ENCODE data around the gene CDON. TPM values are rescaled to one million over a fixed set of nuclear protein-coding genes. Genes with fewer than 3 reads are reported as not detected.

CDON gene
- total and polyA plus RNA-seq, 3 experiments from 2014 or later, result 1.7 to 2.0 TPM; not detected in 1

GRCh38 chr11:126059238-126059781, 3.4 kb downstream of the CDON start:
- H3K27ac ChIP-seq (ENCODE audit: low read depth, low read length), result no peak overlapping the region
- peaks cover 11 to 38% of the 10 kb centered on the region in 2 donors for H3K27me3 Mint-ChIP-seq
- peaks cover 10 to 15% (median 15%) of the 10 kb centered on the region in 3 donors for H3K4me1 Mint-ChIP-seq
- no peaks in the 10 kb centered on the region for H3K9me3 ChIP-seq (ENCODE audit: low read length)
- no peaks in the 10 kb centered on the region for H3K9me3 Mint-ChIP-seq
- DNase-seq, result no peak
- H3K36me3 ChIP-seq (ENCODE audit: insufficient read depth, low read length), result no peaks in the 10 kb centered on the region
- H3K4me1 ChIP-seq (ENCODE audit: insufficient read depth, low read length), result peaks cover 11% of the 10 kb centered on the region
- H3K27ac Mint-ChIP-seq, result no peak overlapping the region
- ChIA-PET POLR2A (no interaction called here), CTCF (no interaction called here)
- H3K36me3 Mint-ChIP-seq, result peaks cover 0 to 2% (median 0%) of the 10 kb centered on the region in 3 donors
- peaks cover 8% of the 10 kb centered on the region for H3K27me3 ChIP-seq (ENCODE audit: insufficient read depth, low read length, poor library complexity, severe bottlenecking)
- H3K4me3 ChIP-seq (ENCODE audit: low read length), result no peak overlapping the region
- no peak overlapping the region for H3K4me3 Mint-ChIP-seq

- CTCF ChIA-PET, result interaction anchor here (1.5 kb wide), 1 partner anchor 12 kb away, joined by 3 read pairs; no protein-coding TSS in a partner anchor
- peaks cover 6% of the 10 kb centered on the region for H3K4me1 ChIP-seq (ENCODE audit: insufficient read depth, low read length)
- H3K27ac ChIP-seq (ENCODE audit: low read depth, low read length), result no peak overlapping the region
These were observed 4.4 kb downstream of the CDON start for GRCh38 chr11:126058105-126058874.

GRCh38 chr11:126054882-126055281, 7.8 kb downstream of the CDON start:
- Mint-ChIP-seq H3K36me3 (no peaks in the 10 kb centered on the region), H3K4me3 (no peak overlapping the region), H3K9me3 (no peaks in the 10 kb centered on the region), H3K4me1 (no peaks in the 10 kb centered on the region), H3K27ac (no peak overlapping the region), H3K27me3 (peaks cover 9 to 35% of the 10 kb centered on the region in 2 donors)
- Histone ChIP-seq H3K4me3 (ENCODE audit: low read length) (no peak overlapping the region), H3K27me3 (ENCODE audit: insufficient read depth, low read length, poor library complexity, severe bottlenecking) (peaks cover 4% of the 10 kb centered on the region), H3K9me3 (ENCODE audit: low read length) (no peaks in the 10 kb centered on the region), H3K36me3 (ENCODE audit: insufficient read depth, low read length) (no peaks in the 10 kb centered on the region), H3K27ac (ENCODE audit: low read depth, low read length) (no peak overlapping the region), H3K4me1 (ENCODE audit: insufficient read depth, low read length) (no peaks in the 10 kb centered on the region)
- no peak for DNase-seq
- POLR2A ChIA-PET, result no interaction called here
- CTCF ChIA-PET, result no interaction called here

More at GRCh38 chr11:126058105-126058874, 4.4 kb downstream of the CDON start:
- Mint-ChIP-seq H3K4me3 (no peak overlapping the region), H3K9me3 (no peaks in the 10 kb centered on the region), H3K4me1 (peaks cover 8 to 10% (median 10%) of the 10 kb centered on the region in 3 donors), H3K27ac (no peak overlapping the region), H3K36me3 (peaks cover 0 to 2% (median 0%) of the 10 kb centered on the region in 3 donors), H3K27me3 (peaks cover 11 to 38% of the 10 kb centered on the region in 2 donors)
- Histone ChIP-seq H3K4me3 (ENCODE audit: low read length) (no peak overlapping the region), H3K36me3 (ENCODE audit: insufficient read depth, low read length) (no peaks in the 10 kb centered on the region), H3K27me3 (ENCODE audit: insufficient read depth, low read length, poor library complexity, severe bottlenecking) (peaks cover 8% of the 10 kb centered on the region), H3K9me3 (ENCODE audit: low read length) (no peaks in the 10 kb centered on the region)
- POLR2A ChIA-PET, result no interaction called here
- DNase-seq, result no peak

GRCh38 chr11:126054408-126054807, 8.3 kb downstream of the CDON start:
- no peaks in the 10 kb centered on the region for H3K4me1 ChIP-seq (ENCODE audit: insufficient read depth, low read length)
- ChIA-PET POLR2A (no interaction called here), CTCF (no interaction called here)
- no peak overlapping the region for H3K27ac ChIP-seq (ENCODE audit: low read depth, low read length)
- no peaks in the 10 kb centered on the region for H3K36me3 ChIP-seq (ENCODE audit: insufficient read depth, low read length)
- Mint-ChIP-seq H3K36me3 (no peaks in the 10 kb centered on the region), H3K4me3 (no peak overlapping the region), H3K27ac (no peak overlapping the region), H3K4me1 (no peaks in the 10 kb centered on the region), H3K27me3 (peaks cover 9 to 35% of the 10 kb centered on the region in 2 donors), H3K9me3 (no peaks in the 10 kb centered on the region)
- DNase-seq, result no peak
- H3K9me3 ChIP-seq (ENCODE audit: low read length), result no peaks in the 10 kb centered on the region
- no peak overlapping the region for H3K4me3 ChIP-seq (ENCODE audit: low read length)
- peaks cover 4% of the 10 kb centered on the region for H3K27me3 ChIP-seq (ENCODE audit: insufficient read depth, low read length, poor library complexity, severe bottlenecking)

GRCh38 chr11:126053415-126054286, 9.0 kb downstream of the CDON start:
- ChIA-PET POLR2A (no interaction called here), CTCF (no interaction called here)
- Histone ChIP-seq H3K36me3 (ENCODE audit: insufficient read depth, low read length) (no peaks in the 10 kb centered on the region), H3K4me3 (ENCODE audit: low read length) (no peak overlapping the region), H3K27me3 (ENCODE audit: insufficient read depth, low read length, poor library complexity, severe bottlenecking) (peaks cover 4% of the 10 kb centered on the region), H3K27ac (ENCODE audit: low read depth, low read length) (no peak overlapping the region), H3K9me3 (ENCODE audit: low read length) (no peaks in the 10 kb centered on the region), H3K4me1 (ENCODE audit: insufficient read depth, low read length) (no peaks in the 10 kb centered on the region)
- Mint-ChIP-seq H3K27ac (no peak overlapping the region), H3K4me1 (no peaks in the 10 kb centered on the region), H3K36me3 (no peaks in the 10 kb centered on the region), H3K27me3 (peaks cover 9 to 34% of the 10 kb centered on the region in 2 donors), H3K4me3 (no peak overlapping the region), H3K9me3 (no peaks in the 10 kb centered on the region)
- no peak for DNase-seq

- CTCF ChIA-PET, result no interaction called here
- POLR2A ChIA-PET, result no interaction called here
- no peaks in the 10 kb centered on the region for H3K9me3 ChIP-seq (ENCODE audit: low read length)
- DNase-seq, result no peak
- H3K27me3 ChIP-seq (ENCODE audit: insufficient read depth, low read length, poor library complexity, severe bottlenecking), result no peaks in the 10 kb centered on the region
- Mint-ChIP-seq H3K4me3 (no peak overlapping the region), H3K9me3 (no peaks in the 10 kb centered on the region), H3K36me3 (no peaks in the 10 kb centered on the region), H3K27me3 (peaks cover 11 to 21% of the 10 kb centered on the region in 2 donors), H3K27ac (no peak overlapping the region), H3K4me1 (no peaks in the 10 kb centered on the region)
- H3K4me3 ChIP-seq (ENCODE audit: low read length), result no peak overlapping the region
- H3K36me3 ChIP-seq (ENCODE audit: insufficient read depth, low read length), result no peaks in the 10 kb centered on the region
- no peaks in the 10 kb centered on the region for H3K4me1 ChIP-seq (ENCODE audit: insufficient read depth, low read length)
- H3K27ac ChIP-seq (ENCODE audit: low read depth, low read length), result no peak overlapping the region
These were observed 11.5 kb downstream of the CDON start for GRCh38 chr11:126051117-126051516.

GRCh38 chr11:126049159-126049558, 13.5 kb downstream of the CDON start:
- no peak overlapping the region for H3K27ac ChIP-seq (ENCODE audit: low read depth, low read length)
- H3K27ac Mint-ChIP-seq, result no peak overlapping the region
- H3K4me1 Mint-ChIP-seq, result no peaks in the 10 kb centered on the region
- no peaks in the 10 kb centered on the region for H3K36me3 ChIP-seq (ENCODE audit: insufficient read depth, low read length)
- H3K4me3 Mint-ChIP-seq, result no peak overlapping the region
- H3K27me3 ChIP-seq (ENCODE audit: insufficient read depth, low read length, poor library complexity, severe bottlenecking), result no peaks in the 10 kb centered on the region
- H3K4me3 ChIP-seq (ENCODE audit: low read length), result no peak overlapping the region
- DNase-seq, result no peak
- no peaks in the 10 kb centered on the region for H3K36me3 Mint-ChIP-seq
- H3K9me3 Mint-ChIP-seq, result no peaks in the 10 kb centered on the region
- no peaks in the 10 kb centered on the region for H3K9me3 ChIP-seq (ENCODE audit: low read length)
- peaks cover 4 to 14% of the 10 kb centered on the region in 2 donors for H3K27me3 Mint-ChIP-seq
- POLR2A ChIA-PET, result no interaction called here
- CTCF ChIA-PET, result no interaction called here
- no peaks in the 10 kb centered on the region for H3K4me1 ChIP-seq (ENCODE audit: insufficient read depth, low read length)

GRCh38 chr11:126048197-126048596, 14.5 kb downstream of the CDON start:
- Histone ChIP-seq H3K27me3 (ENCODE audit: insufficient read depth, low read length, poor library complexity, severe bottlenecking) (no peaks in the 10 kb centered on the region), H3K36me3 (ENCODE audit: insufficient read depth, low read length) (no peaks in the 10 kb centered on the region), H3K27ac (ENCODE audit: low read depth, low read length) (no peak overlapping the region), H3K9me3 (ENCODE audit: low read length) (no peaks in the 10 kb centered on the region), H3K4me3 (ENCODE audit: low read length) (no peak overlapping the region), H3K4me1 (ENCODE audit: insufficient read depth, low read length) (no peaks in the 10 kb centered on the region)
- DNase-seq, result no peak
- Mint-ChIP-seq H3K36me3 (no peaks in the 10 kb centered on the region), H3K27ac (no peak overlapping the region), H3K4me1 (no peaks in the 10 kb centered on the region), H3K4me3 (no peak overlapping the region), H3K27me3 (peaks cover 4 to 14% of the 10 kb centered on the region in 2 donors), H3K9me3 (no peaks in the 10 kb centered on the region)
- POLR2A ChIA-PET, result no interaction called here
- CTCF ChIA-PET, result no interaction called here
